H1 (cell line): ENCODE measurements around the gene SCNN1A. TPM values are rescaled to one million over a fixed set of nuclear protein-coding genes. Genes with fewer than 3 reads are reported as not detected.

Experiments used
- BACH1 ChIP-seq: IDR thresholded peaks from 2 replicates; pipeline ENCODE4 v1.6.1; 2012; ENCODE audit warnings: low read length, improper control_type of control experiment
- CHD2 ChIP-seq: IDR thresholded peaks from 2 replicates; pipeline ENCODE4 v1.6.1; 2012; ENCODE audit warnings: low read length, improper control_type of control experiment
- polyA plus RNA-seq, 7 experiments: library from polyadenylated mRNA; depleted of rRNA in 3 of 7; stranded (reverse) in 5 of 7; unstranded in 2 of 7; fragments of >200 nt in 5 of 7; fragments of 200-250 nt in 2 of 7; gene quantifications; 1 replicate in 5 of 7; 2 replicates in 1 of 7; 4 replicates in 1 of 7; pipeline versions ENCODE4 v1.2.1 to v1.2.3, GENCODE V29; 2011 to 2013; ENCODE audit warnings: missing spikeins in 2 of 7, mixed read lengths in 2 of 7
- total RNA-seq: library from RNA; stranded (reverse); fragmentation: NEBNext Ultra II Directional; extraction: Animal tissue kit (Norgen Biotek cat#: 25700); gene quantifications from 2 replicates; pipeline ENCODE4 v1.2.1, GENCODE V29; 2021

Gene SCNN1A
- total and polyA plus RNA-seq, 2 of the 8 experiments (the other 6 are each of a cell fraction or from before 2014, with no cell fraction given) = 85.5 to 156 TPM

- TF ChIP-seq CHD2 (no peak), BACH1 (no peak)
These were observed 49.5 kb upstream of the SCNN1A start (continued) for GRCh38 chr12:6424866-6425265.
